Breast epithelium (tissue), 3 donors: ENCODE measurements around the gene GPC6.

Experiments used
- CTCF ChIP-seq, 3 donors: fragments of 450-650 bp; IDR thresholded peaks; one replicate each; pipeline ENCODE4 v1.5.1; 2016 to 2017; ENCODE audit warnings: antibody characterized with exemption in 3 of 3, mild to moderate bottlenecking in 3 of 3, moderate library complexity in 3 of 3
- POLR2A ChIP-seq: fragments of 450-650 bp; IDR thresholded peaks from one replicate; pipeline ENCODE4 v1.6.1; 2016; ENCODE audit warnings: antibody characterized with exemption, mild to moderate bottlenecking, moderate library complexity
- POLR2AphosphoS5 ChIP-seq, 3 donors: sonication (generic); formaldehyde crosslinking; IDR thresholded peaks; one replicate each; pipeline ENCODE4 v1.6.1; 2017; ENCODE audit warnings: antibody characterized with exemption in 3 of 3

GRCh38 chr13:94163535-94163934, 936.9 kb downstream of the GPC6 start:
- TF ChIP-seq POLR2A (no peak), CTCF (IDR thresholded peaks at IDR 0.05) (no peak), POLR2AphosphoS5 (IDR thresholded peaks at IDR 0.05) (no peak)
